AML-193 (cell line): ENCODE data around the gene STX8.

ENCODE experiments used
- DNase-seq, 2 experiments: peaks; one replicate each; lab custom pipeline; 2025; lab: John Stamatoyannopoulos, UW

Gene STX8

DNA sequence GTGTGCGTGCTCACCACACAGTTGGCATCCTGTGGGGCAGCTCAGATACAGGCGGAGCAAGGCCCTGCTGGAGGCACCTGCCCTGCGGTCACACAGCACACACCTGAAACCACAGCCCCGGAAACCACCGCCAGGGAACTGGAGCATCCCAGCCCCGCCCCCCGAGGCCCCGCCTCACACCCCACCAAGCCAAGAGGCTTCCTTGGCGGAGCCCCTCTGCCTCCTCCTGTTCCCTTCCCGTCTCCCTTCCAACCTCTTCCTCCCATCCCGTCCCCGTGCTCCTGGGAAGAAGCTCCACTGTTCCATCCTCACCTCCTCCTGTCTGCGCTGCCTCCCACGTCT lies 348.9 kb downstream of the STX8 start:
- DNase-seq: no peak

DNA sequence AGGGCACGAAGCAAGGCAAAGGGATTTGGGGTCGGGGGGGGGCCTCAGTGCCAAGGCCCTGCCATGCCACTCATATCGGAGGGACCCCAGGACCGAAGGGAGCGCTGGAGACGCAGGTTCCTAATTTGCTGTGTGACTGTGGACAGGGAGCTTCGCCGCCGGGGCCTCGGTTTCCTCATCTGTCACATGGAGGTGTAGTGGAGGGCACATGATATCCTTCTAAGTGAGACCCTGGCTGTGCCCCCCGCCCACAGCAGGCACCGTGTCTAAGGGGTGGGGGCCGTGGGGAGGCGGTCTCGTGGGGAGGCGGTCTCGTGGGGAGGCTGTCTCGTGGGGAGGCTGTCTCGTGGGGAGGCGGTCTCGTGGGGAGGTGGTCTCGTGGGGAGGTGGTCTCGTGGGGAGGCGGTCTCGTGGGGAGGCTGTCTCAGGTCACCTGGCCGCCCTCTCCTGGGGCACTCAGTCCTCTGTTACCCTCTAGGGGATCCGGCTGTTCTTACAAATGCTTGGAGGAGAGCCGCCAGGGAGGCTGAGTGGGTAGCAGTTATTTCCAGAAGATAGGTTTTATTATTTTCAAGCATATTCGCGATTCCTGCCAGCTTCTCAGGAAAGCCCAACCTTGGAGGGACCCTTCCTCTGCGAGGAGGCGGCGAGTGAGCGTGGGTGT lies 349.4 kb downstream of the STX8 start:
- no peak for DNase-seq

DNA sequence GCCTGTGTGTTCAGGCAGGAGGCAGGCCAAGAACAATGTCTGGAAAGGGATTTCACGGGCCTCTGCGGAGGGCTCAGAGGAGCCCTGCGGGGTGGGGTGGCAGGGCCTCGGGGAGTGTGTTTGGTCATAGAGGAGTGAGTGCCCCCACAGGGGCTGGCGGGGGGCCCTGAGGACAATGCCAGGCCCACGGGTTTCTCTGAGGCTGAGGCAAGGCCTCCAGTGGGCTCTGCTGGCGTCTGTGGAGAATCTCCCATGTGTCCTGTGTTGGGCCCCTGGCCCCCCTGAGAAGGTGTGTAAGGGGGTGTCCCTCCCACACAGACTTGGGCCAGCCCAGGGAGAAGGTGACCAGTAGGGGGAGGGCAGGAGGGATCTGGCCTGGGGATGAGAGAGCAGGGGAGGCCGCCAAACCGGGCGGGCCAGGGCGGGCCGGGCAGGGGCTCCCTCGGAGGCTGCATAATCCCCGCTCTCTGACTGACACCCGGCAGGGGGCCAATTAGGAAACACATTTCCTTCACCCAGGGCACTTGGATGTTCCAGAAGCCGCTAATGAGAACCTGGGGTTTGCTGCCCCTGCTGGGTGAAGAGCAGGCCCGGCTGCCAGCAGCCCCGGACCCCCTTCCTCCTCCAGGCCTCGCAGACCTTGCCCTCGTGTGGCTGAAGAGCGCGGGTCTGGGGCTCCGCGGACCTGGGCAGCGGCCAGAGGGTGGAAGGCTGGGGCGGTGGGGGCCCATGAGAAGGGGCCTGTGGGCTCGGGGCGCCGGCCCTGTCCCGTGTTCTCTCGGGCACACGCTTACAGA lies 350.1 kb downstream of the STX8 start:
- no peak for DNase-seq

DNA sequence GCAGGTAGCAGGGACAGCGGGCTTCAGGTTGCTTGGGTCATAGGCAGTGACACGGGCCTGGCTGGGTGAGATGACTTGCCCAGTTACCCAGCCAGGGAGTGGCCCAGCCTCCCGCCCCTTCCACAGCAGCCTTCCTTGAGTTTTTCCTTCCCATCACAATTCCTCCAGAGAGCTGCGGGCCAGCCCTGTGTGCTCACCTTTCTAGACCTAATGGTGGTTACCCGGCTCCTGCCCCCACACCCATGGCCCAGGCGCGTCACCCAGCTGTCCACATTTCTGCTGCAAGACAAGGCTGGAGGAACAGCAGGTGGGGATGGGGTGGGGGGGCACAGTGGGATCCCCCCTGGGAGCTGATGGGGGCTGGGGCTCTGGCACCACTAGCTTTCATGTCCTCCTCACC lies 351.1 kb downstream of the STX8 start:
- no peak for DNase-seq

DNA sequence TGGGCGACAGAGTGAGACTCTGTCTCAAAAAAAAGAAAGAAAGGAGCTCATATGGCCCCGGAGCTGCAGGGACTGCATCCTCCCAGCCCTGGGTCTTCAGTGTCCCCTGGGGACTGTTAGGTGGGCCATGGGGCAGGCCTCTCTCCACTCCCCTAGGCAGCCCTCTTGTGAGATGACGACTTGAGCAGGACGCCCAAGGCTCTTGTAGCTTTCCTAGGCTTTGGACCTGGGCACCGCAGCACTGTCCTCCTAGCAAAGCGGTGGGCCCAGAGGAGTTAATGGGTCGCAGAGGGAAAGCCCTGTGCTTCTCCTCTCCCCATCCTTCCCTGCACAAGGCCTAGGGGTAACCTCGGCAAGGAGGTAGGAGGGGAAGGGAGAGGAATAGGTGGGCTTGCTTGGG lies 352.1 kb downstream of the STX8 start:
- DNase-seq: no peak

DNA sequence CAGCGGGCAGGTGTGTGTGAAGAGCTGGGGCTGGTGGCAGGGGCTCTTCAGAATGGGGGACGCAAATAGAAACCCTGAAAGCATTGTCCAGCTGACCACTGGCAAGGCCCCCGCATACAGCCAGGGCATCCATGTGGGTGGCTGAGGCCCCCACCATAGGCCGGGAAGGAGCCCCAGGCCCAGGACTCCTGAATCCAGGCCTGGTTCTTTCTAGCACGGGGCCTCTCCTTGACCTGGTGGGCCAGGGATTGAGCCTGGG lies 353.8 kb downstream of the STX8 start:
- no peak for DNase-seq

DNA sequence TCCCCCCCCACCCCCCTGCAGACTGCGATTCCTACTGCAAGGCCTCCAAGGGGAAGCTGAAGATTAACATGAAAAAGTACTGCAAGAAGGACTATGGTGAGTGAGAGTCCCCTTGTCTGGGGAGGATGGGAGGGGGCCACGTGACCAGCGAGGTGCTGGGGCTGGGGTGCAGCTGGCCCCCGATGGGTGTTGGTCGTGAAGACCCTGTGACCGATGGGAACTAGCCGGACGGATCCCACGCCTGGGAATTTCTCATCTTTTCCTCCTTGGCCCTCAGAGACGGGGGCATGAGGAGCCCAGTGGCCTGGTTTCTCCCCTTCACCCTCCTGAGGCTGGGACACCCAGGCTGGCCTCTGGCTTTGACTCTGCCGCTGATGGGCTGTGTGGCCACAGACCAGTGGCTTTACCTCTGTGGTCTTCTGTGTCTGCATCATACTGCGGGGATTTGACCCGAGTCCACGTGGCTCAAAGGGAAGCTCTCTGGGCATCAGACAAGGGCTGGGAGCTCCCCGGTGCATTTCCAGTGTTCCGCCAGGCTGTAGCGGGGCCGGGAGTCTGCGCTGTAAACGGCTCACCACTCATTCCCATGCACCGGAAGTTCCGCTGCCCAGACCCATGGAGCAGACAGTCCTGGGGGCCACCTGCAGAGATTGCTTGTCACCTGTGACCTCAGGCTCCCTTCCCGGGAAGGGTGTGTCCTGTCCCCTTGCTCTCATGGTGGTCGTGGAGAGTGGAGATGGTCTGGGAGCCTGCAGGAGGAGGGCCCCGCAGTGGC lies 354.3 kb downstream of the STX8 start:
- no peak for DNase-seq

DNA sequence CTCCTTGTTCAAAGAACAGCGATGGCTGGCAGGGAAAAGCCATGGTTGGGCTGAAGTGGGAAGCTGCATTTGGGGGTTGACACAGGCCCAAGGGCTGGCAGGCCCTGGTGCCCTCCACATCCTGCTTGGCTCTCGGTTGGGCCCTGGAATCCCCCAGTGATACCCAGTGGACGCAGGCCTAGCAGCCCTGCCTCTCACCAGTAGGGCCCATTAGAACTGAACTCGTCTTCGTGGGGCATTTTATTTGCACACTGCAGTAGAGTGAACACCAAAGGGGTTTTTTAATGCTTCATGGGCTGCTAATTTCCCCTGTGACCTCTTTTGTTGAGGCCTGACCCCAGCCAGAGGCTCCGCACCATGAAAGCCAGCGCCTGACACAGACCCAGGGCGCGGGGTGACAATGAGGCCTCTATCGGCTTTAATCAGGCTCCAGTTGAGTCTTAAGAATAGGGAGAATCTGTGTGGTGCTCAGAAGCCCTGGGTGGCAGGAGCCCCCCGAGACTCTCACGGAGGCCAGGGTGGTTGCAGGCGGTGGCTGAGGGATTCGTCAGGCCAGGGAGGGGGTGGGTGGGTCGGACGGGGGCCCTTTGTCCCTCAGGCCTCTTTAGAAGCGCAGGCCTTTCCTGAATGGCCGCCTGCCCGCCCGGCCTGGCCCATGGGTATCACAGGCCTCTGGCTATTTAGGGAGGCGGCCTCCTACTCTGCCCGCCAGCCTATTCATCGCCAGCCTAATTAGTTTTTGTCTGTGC lies 355.0 kb downstream of the STX8 start:
- DNase-seq: no peak

DNA sequence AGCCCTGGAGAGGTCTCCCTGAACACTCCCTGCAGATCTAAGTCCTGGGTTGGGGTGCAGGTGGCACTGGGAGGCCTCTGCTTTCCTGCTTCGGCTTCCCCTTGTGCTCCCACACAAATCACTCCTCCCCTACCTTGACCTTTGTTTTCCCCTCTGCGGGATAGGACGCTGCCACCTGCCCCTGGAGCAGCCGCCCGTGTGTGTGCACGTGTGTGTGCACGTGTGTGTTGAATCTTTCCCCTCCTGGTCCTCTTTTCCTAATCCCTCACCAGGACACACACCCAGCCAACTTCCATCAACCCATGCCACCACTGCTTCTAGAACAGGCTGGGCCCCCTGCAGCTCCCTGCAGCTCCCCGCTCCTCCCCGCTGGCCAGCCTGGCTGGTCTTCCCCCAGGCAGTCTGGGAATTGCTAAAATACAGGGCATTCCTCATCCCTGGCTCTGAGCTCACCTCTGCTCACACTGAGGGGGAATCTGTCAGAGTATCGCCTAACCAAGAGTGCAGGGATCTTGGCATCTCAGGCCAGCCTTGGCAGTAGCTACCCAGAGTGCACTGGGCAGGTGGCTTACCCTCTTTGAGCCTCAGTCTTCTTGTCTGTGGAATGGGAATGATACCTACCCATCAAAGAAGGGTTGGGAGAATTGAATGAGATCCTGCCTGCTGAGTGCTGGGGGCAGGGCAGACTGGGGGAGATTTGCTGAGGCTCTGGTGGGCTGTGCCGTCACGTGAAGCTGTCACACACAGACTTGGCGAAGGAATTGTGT lies 355.8 kb downstream of the STX8 start:
- DNase-seq: no peak

DNA sequence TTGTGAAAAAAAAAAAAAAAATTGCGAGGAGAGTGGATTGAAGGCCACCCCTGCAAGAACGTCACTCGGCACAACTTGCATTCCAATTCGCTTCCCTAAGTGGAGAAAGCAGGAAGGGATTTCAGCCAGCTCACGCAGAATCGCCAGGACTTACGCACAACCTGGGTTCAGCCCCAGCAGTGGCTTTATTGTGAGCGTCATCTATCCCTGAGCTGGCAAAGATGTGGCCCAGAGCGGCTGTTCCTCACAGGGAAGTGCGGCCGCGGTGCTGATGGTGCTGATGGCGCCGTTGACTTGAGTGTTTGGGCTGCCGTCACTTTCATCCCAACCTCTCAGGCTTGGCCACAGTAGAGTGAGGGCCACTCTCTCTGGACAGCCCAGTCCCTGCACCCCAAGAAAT lies 356.7 kb downstream of the STX8 start:
- DNase-seq: no peak

DNA sequence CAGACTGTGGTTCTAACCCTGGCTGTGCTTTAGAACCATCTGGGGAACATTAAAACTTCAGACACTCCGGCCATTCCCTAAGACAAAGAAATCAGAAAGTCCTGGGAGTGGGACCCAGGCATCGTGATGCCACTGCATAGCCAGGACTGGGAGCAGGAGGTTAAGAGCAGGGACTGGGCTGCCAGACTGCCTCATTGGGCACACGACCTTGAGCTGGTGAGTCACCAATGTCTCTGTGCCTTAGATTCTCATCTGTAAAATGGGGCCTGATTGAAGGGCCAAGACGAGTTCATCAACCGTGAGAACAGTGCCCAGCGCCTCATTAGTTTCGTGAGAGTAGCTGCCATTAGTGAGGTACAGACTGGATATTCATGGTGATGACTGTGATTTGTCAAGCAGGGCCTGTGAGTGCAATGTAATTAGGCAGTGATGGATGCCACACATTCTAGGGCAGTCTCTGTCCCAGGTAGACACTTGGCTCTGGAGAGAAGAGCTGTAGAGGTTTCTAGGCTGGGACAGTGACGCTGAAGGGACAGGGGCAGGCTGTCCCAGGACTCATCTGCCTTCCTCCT lies 357.5 kb downstream of the STX8 start:
- DNase-seq: no peak

DNA sequence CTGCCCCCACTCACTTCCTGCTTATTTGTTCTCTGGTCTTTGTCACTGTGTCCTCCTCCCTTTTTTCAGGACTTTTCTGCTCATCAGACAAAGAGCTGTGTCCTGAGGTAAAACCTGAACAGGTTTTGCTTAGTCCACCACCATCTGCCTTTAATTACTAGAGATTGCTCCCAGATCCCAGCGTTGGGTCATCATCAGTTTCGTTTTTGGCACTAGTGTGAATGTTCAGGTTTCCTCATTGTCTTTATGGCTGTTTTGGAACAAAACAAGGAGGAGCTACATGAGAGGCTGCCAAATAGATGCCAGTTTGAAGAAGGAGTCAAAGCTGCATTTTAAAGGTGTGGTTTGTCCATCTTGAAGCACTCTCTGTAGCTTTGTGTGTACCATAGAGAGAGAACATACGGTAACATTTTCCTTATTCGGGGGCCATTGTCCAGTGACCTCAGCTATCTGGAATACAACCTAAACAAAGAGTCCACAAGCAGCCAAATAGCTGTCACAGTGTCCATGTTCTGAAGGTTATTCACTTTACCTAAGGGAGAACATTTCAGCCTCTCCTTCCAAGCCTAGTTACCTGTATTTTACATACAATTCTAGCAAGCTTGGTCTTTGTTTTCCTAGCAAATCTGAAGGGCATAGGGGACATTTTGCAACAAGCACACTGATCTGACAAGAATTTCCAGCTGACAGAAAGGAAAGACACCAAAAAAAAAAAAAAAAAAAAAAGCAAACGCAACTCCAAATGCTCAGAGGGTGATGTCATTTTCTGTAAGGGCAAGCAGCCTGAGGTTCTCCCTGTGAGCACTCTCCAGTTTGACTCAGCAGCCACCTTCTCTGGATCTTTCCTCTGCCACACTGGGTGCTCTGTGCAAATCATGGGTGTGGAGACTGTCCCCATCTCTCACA lies 358.2 kb downstream of the STX8 start:
- DNase-seq: no peak

DNA sequence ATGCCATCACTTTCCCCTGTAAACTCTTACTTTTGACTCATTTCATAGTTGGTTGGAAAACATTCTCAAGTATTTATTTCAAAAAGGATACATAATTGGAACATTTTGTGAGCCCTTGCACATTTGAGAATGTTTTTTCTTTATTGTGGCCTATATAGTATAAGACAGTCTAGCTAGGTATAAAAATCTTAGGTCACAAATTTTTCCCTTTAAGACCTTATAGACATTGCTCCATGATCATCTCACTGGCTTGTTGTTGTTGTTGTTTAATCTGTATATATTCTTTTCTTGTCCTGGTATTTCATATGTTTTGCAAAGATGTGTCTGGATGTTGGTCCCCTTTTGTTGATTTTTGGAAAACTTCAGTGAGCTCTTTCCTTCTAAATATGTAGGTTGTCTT lies 360.2 kb downstream of the STX8 start:
- no peak for DNase-seq

DNA sequence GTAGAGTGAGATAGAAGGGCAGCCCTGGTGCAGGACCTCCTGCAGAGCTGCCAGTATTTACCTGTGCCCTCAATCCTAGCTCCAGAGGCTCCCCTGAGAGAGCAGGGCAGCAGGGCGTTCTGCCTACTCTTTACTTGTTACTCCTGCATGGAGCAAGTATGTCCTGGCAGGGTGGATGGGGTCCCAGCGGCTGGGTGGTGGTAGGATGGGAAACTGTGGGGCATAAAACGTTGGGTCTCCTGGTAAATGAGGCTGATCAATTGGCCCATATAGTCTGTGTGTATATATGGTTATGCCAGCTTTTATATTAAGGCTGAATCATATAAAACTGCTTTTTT lies 362.3 kb downstream of the STX8 start:
- no peak for DNase-seq

DNA sequence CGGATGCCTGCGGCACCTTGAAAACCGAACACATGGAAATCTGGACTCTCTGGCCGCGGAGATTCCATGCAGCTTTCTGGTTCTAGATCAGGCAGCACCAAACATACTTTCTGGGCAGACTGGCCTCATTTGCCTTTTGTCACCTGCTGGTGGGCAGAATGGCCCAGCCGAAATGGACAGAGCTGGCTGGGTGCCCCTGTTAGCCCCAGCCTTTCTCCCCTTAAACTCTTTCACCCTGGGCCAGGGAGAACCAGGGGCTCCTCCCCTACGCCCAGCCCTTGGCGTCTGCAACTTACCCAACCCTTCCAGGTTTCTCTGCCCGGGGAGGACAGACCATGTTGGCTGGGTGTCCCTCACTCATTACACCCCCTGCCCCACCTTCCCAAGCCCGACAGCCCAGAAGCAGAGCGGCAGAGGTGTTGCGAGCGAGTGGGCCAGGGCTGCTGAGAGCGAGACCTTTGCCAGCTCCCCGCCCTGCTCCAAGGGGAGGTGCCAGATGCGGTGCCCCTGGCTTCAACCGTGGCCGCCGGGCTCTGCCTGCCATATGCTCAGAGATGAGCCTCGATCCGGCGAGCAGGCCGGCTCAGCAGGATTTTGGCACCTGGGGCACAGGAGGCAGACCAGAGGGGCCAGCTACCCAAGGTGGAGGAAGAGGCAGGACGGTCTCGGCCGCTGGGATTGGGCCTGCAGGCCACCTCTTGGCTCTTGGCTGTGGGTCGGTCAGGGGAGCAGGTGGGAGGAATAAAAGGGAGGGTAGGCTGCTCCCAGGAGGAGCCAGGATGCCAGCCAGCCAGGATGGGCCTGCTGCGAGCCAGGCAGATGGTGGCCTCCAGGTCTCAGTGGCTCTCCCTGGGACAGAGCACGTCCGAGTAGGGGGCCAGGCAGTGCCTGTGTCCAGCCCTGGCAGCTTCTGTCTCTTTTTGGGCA lies 363.0 kb downstream of the STX8 start:
- no peak for DNase-seq

DNA sequence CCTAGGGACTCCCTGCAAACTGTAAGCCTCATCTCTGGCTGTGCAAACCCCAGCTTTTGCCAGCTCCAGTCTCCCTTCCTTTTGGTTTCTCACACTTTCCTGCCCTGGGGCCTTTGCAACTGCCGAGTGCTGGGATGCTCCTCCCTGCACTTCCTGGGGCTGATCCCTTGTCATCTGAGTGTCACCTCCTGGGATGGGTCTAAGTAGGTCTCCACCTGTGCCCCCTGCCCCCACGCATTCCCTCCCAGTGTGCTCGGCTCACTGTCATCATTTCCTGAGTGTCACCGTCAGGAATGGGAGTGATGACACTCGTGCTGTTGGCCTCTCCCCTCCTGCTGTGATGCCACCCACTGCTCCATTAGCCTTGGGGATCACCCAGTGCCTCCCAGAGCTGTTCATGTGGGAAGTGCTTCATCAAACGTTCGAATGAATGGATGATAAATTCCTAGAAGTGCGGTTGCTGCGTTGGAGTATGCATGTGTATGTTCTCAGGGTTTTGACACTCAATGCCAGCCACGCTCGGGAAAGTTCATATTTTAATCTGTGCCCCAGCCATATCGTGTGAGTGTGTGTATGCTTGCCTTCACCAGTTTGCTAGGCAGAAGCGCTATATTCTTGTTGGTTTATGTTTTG lies 364.4 kb downstream of the STX8 start:
- no peak for DNase-seq

DNA sequence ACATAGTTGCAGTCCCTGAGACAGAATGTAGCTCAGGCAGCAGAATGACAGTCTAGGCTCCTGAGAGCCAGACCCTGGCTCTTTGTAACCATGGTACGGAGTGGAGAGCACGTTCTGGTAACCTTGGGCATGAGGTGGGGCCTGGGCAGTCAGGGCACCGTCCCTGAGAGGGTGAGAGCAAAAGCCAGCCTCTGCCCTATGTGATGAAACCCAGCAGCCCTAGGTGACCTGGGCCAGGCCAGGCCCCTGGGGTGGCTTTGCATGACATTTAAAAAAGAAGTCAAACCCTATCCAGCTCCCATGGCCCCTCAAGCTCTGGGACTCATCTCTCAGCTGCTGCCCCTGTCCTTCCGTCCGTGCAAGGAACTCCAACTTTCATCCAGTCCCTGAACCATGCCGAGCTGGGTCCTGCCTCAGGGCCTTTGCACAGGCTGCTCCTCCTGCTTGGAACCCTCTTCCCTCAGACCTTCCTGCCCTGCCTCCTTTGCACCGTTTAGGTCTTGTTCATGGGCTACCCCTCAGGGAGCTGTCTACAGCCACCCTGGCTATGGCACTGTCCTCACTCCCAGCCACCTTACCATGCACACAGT lies 365.7 kb downstream of the STX8 start:
- DNase-seq: no peak

DNA sequence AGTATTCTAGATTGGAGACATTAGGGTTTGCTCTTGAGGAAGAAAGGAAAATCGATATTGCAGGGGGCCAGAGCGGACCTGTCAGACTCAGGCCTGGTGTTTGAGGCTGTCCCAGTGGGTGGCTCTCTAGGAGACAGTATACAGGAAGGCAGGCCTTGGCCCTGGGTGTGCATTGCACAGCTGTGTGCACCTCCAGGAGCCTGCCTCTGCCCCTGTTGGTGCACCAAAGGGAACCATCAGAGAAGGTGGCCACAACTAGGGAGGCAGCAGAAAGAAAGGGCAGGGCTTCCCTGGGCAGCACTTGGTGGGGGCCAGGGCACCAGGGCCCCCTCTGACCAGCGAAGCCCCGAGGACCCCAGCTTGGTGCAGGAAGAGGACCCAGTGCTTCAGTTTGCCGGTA lies 366.3 kb downstream of the STX8 start:
- no peak for DNase-seq
